H1 (cell line): Measurements from ENCODE around the gene LY86. TPM values are rescaled to one million over a fixed set of nuclear protein-coding genes. Genes with fewer than 3 reads are reported as not detected.
A peak's percentile ranks its signal among the peaks of the same experiment; 100 is the strongest.

Source experiments
- CTBP2 ChIP-seq: IDR thresholded peaks from 2 replicates; pipeline ENCODE4 v1.7.0; 2011; ENCODE audit warnings: borderline replicate concordance, mild to moderate bottlenecking, moderate library complexity, mixed read lengths, low read length; ENCODE audit not compliant: insufficient read depth, insufficient read length
- RAD21 ChIP-seq, 2 experiments: IDR thresholded peaks in 1 of 2; conservative IDR thresholded peaks in 1 of 2; 2 replicates each; pipeline ENCODE4 v1.6.1; 2011; ENCODE audit warnings: low read depth in 2 of 2, low read length in 2 of 2, improper control_type of control experiment in 1 of 2, inconsistent platforms in 1 of 2, mild to moderate bottlenecking in 1 of 2, moderate library complexity in 1 of 2
- TCF12 ChIP-seq: IDR thresholded peaks from 2 replicates; pipeline ENCODE4 v1.6.1; 2011; ENCODE audit warnings: low read depth, mild to moderate bottlenecking, low read length
- YY1 ChIP-seq: IDR thresholded peaks from 2 replicates; pipeline ENCODE4 v1.6.1; 2011; ENCODE audit warnings: low read depth, mild to moderate bottlenecking, low read length
- polyA plus RNA-seq, 7 experiments: library from polyadenylated mRNA; depleted of rRNA in 3 of 7; stranded (reverse) in 5 of 7; unstranded in 2 of 7; fragments of >200 nt in 5 of 7; fragments of 200-250 nt in 2 of 7; gene quantifications; 1 replicate in 5 of 7; 2 replicates in 1 of 7; 4 replicates in 1 of 7; pipeline versions ENCODE4 v1.2.1 to v1.2.3, GENCODE V29; 2011 to 2013; ENCODE audit warnings: missing spikeins in 2 of 7, mixed read lengths in 2 of 7
- total RNA-seq: library from RNA; stranded (reverse); fragmentation: NEBNext Ultra II Directional; extraction: Animal tissue kit (Norgen Biotek cat#: 25700); gene quantifications from 2 replicates; pipeline ENCODE4 v1.2.1, GENCODE V29; 2021
- TF ChIP-seq, protein P1 (sequence below): fragments of 300-600 bp; sonication (generic); IDR thresholded peaks from 2 replicates; pipeline ENCODE4 v1.7.1; 2012; ENCODE audit warnings: low read length, moderate library complexity, mild to moderate bottlenecking, inconsistent platforms; ENCODE audit not compliant: insufficient replicate concordance

The LY86 gene
- total and polyA plus RNA-seq, 2 of the 8 experiments (the other 6 are each of a cell fraction or from before 2014, with no cell fraction given) = not detected

DNA sequence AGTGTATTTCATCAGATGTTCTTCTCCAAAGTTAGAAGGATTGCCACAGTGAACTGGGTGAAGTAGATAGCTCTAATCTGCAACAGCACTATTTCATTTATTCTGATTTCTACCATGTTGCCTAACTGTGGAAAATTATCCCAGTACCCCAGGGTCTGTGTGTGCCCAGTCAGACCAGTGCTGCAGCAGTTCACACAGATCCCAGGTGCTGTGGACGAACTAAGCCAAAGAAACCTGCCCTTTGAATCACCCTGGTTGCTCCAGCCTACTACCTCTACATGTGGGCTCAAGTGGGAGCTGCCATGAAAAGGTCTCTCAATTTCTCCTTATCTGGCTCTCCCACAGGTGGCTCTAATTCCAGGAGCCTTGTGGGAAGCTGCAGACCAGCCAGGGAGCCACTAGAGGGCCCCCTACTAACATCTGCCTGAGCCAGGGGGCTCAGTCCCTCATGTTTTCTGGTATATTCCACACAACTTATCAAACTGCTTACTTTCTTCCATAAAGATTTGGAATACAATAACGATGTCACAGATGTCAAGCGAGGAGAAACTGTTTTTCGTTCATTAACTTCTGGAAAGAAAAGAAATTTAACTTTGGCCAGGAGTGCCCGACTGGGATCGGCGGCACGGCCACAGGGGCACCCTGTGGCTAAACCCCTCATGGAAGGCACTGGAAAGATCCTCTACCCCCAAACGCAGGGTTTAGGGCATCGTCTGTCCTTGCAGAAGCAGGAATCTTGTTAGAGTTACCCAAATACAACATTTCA, 31.6 kb upstream of the LY86 start (continued):
- TF ChIP-seq, protein P1, sequence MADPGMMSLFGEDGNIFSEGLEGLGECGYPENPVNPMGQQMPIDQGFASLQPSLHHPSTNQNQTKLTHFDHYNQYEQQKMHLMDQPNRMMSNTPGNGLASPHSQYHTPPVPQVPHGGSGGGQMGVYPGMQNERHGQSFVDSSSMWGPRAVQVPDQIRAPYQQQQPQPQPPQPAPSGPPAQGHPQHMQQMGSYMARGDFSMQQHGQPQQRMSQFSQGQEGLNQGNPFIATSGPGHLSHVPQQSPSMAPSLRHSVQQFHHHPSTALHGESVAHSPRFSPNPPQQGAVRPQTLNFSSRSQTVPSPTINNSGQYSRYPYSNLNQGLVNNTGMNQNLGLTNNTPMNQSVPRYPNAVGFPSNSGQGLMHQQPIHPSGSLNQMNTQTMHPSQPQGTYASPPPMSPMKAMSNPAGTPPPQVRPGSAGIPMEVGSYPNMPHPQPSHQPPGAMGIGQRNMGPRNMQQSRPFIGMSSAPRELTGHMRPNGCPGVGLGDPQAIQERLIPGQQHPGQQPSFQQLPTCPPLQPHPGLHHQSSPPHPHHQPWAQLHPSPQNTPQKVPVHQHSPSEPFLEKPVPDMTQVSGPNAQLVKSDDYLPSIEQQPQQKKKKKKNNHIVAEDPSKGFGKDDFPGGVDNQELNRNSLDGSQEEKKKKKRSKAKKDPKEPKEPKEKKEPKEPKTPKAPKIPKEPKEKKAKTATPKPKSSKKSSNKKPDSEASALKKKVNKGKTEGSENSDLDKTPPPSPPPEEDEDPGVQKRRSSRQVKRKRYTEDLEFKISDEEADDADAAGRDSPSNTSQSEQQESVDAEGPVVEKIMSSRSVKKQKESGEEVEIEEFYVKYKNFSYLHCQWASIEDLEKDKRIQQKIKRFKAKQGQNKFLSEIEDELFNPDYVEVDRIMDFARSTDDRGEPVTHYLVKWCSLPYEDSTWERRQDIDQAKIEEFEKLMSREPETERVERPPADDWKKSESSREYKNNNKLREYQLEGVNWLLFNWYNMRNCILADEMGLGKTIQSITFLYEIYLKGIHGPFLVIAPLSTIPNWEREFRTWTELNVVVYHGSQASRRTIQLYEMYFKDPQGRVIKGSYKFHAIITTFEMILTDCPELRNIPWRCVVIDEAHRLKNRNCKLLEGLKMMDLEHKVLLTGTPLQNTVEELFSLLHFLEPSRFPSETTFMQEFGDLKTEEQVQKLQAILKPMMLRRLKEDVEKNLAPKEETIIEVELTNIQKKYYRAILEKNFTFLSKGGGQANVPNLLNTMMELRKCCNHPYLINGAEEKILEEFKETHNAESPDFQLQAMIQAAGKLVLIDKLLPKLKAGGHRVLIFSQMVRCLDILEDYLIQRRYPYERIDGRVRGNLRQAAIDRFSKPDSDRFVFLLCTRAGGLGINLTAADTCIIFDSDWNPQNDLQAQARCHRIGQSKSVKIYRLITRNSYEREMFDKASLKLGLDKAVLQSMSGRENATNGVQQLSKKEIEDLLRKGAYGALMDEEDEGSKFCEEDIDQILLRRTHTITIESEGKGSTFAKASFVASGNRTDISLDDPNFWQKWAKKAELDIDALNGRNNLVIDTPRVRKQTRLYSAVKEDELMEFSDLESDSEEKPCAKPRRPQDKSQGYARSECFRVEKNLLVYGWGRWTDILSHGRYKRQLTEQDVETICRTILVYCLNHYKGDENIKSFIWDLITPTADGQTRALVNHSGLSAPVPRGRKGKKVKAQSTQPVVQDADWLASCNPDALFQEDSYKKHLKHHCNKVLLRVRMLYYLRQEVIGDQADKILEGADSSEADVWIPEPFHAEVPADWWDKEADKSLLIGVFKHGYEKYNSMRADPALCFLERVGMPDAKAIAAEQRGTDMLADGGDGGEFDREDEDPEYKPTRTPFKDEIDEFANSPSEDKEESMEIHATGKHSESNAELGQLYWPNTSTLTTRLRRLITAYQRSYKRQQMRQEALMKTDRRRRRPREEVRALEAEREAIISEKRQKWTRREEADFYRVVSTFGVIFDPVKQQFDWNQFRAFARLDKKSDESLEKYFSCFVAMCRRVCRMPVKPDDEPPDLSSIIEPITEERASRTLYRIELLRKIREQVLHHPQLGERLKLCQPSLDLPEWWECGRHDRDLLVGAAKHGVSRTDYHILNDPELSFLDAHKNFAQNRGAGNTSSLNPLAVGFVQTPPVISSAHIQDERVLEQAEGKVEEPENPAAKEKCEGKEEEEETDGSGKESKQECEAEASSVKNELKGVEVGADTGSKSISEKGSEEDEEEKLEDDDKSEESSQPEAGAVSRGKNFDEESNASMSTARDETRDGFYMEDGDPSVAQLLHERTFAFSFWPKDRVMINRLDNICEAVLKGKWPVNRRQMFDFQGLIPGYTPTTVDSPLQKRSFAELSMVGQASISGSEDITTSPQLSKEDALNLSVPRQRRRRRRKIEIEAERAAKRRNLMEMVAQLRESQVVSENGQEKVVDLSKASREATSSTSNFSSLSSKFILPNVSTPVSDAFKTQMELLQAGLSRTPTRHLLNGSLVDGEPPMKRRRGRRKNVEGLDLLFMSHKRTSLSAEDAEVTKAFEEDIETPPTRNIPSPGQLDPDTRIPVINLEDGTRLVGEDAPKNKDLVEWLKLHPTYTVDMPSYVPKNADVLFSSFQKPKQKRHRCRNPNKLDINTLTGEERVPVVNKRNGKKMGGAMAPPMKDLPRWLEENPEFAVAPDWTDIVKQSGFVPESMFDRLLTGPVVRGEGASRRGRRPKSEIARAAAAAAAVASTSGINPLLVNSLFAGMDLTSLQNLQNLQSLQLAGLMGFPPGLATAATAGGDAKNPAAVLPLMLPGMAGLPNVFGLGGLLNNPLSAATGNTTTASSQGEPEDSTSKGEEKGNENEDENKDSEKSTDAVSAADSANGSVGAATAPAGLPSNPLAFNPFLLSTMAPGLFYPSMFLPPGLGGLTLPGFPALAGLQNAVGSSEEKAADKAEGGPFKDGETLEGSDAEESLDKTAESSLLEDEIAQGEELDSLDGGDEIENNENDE = no peak
- TF ChIP-seq TCF12 (0 out of 2 replicates have a peak, but pooled peaks have one; percentile 36), CTBP2 (no peak), YY1 (peak; percentile 32; the same call in 1 of the 2 replicates), RAD21 (IDR thresholded peaks at IDR 0.05 in 1 of 2, conservative IDR thresholded peaks at IDR 0.05 in 1 of 2; ENCODE audit: low read depth in 2 of 2, low read length in 2 of 2) (peak; percentile 80 to 86)
